ENCODE results near the gene GOLT1B. TPM values are rescaled to one million over a fixed set of nuclear protein-coding genes. Genes with fewer than 3 reads are reported as not detected.

GOLT1B gene
- total and polyA plus RNA-seq, 9 of the 15 experiments (the other 6 are each of a cell fraction or from before 2014, with no cell fraction given) = 9.4 to 66.1 (median 26.7) TPM

GRCh38 chr12:21483531-21483930 is 18.1 kb upstream of the GOLT1B start:
- intact Hi-C loops (cut with micrococcal nuclease) = no loop called here
- peaks cover 26% of the 10 kb centered on the region for H3K36me3 ChIP-seq (ENCODE audit: control insufficient read depth, insufficient read depth, low read length)
- DNase-seq (ENCODE audit: extremely low read depth in 1 of 4, low spot score in 3 of 4) = no peak
- H3K9me3 ChIP-seq (replicated peaks; ENCODE audit: control insufficient read depth, insufficient read depth, low read depth, low read length) = no peaks in the 10 kb centered on the region
- ChIA-PET POLR2A (no interaction called here), CTCF (ENCODE audit: low intra/inter-chr PET ratio) (no interaction called here)
- no peak overlapping the region for H3K27ac ChIP-seq (ENCODE audit: extremely low read depth, low read depth, low read length)
- H3K4me2 ChIP-seq (ENCODE audit: insufficient read depth, low read length) = no peak overlapping the region
- no TSS peak for BruUV-seq (replicated peaks)
- no peak for FAIRE-seq
- H2AFZ ChIP-seq (ENCODE audit: low read depth, low read length) = no peak overlapping the region
- no peaks in the 10 kb centered on the region for H4K20me1 ChIP-seq (replicated peaks; ENCODE audit: control insufficient read depth, insufficient read depth, low read length)
- no peaks in the 10 kb centered on the region for H3K27me3 ChIP-seq (ENCODE audit: control insufficient read depth in 2 of 2, insufficient read depth in 2 of 2, low read length in 2 of 2)
- no peaks in the 10 kb centered on the region for H3K9me1 ChIP-seq (ENCODE audit: control insufficient read depth, insufficient read depth, low read length)
- no peak overlapping the region for H3K4me3 ChIP-seq
- H3K9ac ChIP-seq (ENCODE audit: insufficient read depth in 1 of 2, low read depth in 2 of 2, low read length in 2 of 2) = no peak overlapping the region
- in situ Hi-C loops (cut with MboI) = no loop called here
- no peaks in the 10 kb centered on the region for H3K4me1 ChIP-seq (replicated peaks in 1 of 2; ENCODE audit: control insufficient read depth in 2 of 2, insufficient read depth in 2 of 2, low read length in 2 of 2)
- WGBS (ENCODE audit: insufficient coverage, low coverage, missing lambda C conversion rate) = 56% methylated on average over 3 of the region's 3 CpGs
- ATAC-seq = no peak
- H3K79me2 ChIP-seq (ENCODE audit: control insufficient read depth, insufficient read depth, low read length) = no peaks in the 10 kb centered on the region
- TF ChIP-seq ZFP36 (IDR thresholded peaks at IDR 0.05; ENCODE audit: low read depth, low read length, partially characterized antibody) (no peak), RNF2 (IDR thresholded peaks at IDR 0.05) (no peak), SOX6 (IDR thresholded peaks at IDR 0.05) (no peak), NR0B1 (IDR thresholded peaks at IDR 0.05; ENCODE audit: partially characterized antibody) (no peak), ZFP30 (CRISPR knock-in tag; IDR thresholded peaks at IDR 0.05; ENCODE audit: borderline replicate concordance) (no peak), ZNF263 (CRISPR knock-in tag; IDR thresholded peaks at IDR 0.05; ENCODE audit: borderline replicate concordance) (no peak), ZNF507 (tag; conservative IDR thresholded peaks at IDR 0.05) (no peak), ZNF395 (CRISPR knock-in tag; IDR thresholded peaks at IDR 0.05) (no peak), ZNF518B (CRISPR knock-in tag; IDR thresholded peaks at IDR 0.05) (no peak), CCAR2 (IDR thresholded peaks at IDR 0.05; ENCODE audit: low read depth, low read length) (no peak), ETV6 (IDR thresholded peaks at IDR 0.05; ENCODE audit: borderline replicate concordance in 1 of 2, low read depth in 2 of 2, low read length in 1 of 2) (no peak), ETV6 (CRISPR knock-in tag; IDR thresholded peaks at IDR 0.05; ENCODE audit: borderline replicate concordance) (no peak), HLTF (IDR thresholded peaks at IDR 0.05) (no peak)

All from K562 (cell line).